ENCODE measurements around the gene DNAJB8.

DNA sequence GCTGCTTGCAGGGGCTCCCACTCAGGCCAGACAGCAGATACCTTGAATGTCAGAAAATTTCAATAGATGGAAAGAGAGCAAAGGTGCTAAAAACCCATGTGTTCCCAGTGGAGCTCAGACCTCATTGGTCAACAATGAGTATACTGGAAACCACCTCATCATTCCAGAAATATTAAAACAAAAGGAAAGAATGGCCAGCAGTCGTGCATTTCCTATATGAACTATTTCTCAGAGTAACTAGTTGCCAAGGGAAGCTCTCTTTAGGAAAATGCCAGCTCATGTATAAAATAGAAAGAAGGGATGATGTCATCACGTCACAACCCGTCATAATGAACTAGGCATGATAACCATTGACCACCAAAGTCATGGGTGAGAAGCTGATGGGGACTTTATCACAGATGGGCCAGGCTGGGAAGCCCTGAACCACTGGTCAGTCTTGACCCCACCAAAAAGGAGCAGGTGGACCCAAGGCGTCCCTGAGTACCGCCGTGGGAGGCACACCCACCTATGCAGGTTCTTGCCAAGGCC, 17.5 kb downstream of the DNAJB8 start:
- TF ChIP-seq, protein P1, sequence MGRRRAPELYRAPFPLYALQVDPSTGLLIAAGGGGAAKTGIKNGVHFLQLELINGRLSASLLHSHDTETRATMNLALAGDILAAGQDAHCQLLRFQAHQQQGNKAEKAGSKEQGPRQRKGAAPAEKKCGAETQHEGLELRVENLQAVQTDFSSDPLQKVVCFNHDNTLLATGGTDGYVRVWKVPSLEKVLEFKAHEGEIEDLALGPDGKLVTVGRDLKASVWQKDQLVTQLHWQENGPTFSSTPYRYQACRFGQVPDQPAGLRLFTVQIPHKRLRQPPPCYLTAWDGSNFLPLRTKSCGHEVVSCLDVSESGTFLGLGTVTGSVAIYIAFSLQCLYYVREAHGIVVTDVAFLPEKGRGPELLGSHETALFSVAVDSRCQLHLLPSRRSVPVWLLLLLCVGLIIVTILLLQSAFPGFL (CRISPR knock-in tag; IDR thresholded peaks at IDR 0.05), result no peak
- no peak for TF ChIP-seq POLR2A (conservative IDR thresholded peaks at IDR 0.05)
- TF ChIP-seq CBFA2T3 (IDR thresholded peaks at IDR 0.05), result no peak
- TF ChIP-seq ZFP36 (IDR thresholded peaks at IDR 0.05; ENCODE audit: low read depth, low read length, partially characterized antibody), result no peak
- TF ChIP-seq SRF (CRISPR knock-in tag; IDR thresholded peaks at IDR 0.05), result no peak
- TF ChIP-seq ARHGAP35 (IDR thresholded peaks at IDR 0.05; ENCODE audit: partially characterized antibody), result no peak
- no peak for TF ChIP-seq SMARCE1 (IDR thresholded peaks at IDR 0.05)

Measured in K562 (cell line).